Neural crest cell (in vitro differentiated cells): ENCODE results near the gene CYREN. TPM values are rescaled to one million over a fixed set of nuclear protein-coding genes. Genes with fewer than 3 reads are reported as not detected.

Source experiments
- DNase-seq: peaks from one replicate; pipeline ENCODE4 v3.0.0; 2021; ENCODE audit warnings: low read depth, mixed read lengths, low spot score
- H3K27ac Mint-ChIP-seq: one replicate; pipeline ENCODE4 v1.8.0; 2021; ENCODE audit warnings: mild to moderate bottlenecking, mixed read lengths; ENCODE audit not compliant: unreplicated experiment
- H3K27me3 Mint-ChIP-seq: 2 replicates; pipeline ENCODE4 v1.8.0; 2021; ENCODE audit warnings: low read depth, mild to moderate bottlenecking, mixed read lengths
- H3K36me3 Mint-ChIP-seq: 2 replicates; pipeline ENCODE4 v1.8.0; 2021; ENCODE audit warnings: low read depth, mild to moderate bottlenecking, mixed read lengths
- H3K4me1 Mint-ChIP-seq: 2 replicates; pipeline ENCODE4 v1.8.0; 2021; ENCODE audit warnings: mixed read lengths
- H3K4me3 Mint-ChIP-seq: one replicate; pipeline ENCODE4 v1.8.0; 2021; ENCODE audit warnings: mild to moderate bottlenecking, mixed read lengths
- H3K9me3 Mint-ChIP-seq: 2 replicates; pipeline ENCODE4 v1.8.0; 2021; ENCODE audit warnings: mixed read lengths
- CTCF ChIP-seq: fragments of 200-600 bp; sonication (generic); conservative IDR thresholded peaks from 2 replicates; pipeline ENCODE4 v1.5.0; 2021; ENCODE audit warnings: antibody characterized with exemption, mild to moderate bottlenecking
- total RNA-seq: library from RNA; stranded (reverse); gene quantifications from 2 replicates; pipeline ENCODE4 v1.2.1, GENCODE V29; 2021

CYREN gene
- total RNA-seq, 1 donor from 2014 or later: 75.5 TPM

GRCh38 chr7:135189961-135190360 is 19.5 kb upstream of the CYREN start:
- DNase-seq: no peak
- Mint-ChIP-seq H3K4me3 (no peak overlapping the region), H3K36me3 (peaks cover 3% of the 10 kb centered on the region), H3K27ac (no peak overlapping the region), H3K9me3 (no peaks in the 10 kb centered on the region), H3K27me3 (no peaks in the 10 kb centered on the region), H3K4me1 (no peaks in the 10 kb centered on the region)
- TF ChIP-seq CTCF: no peak

- no peak for DNase-seq
Observed at GRCh38 chr7:135189221-135189662, 18.7 kb upstream of the CYREN start.

GRCh38 chr7:135188298-135188984 is 17.9 kb upstream of the CYREN start:
- Mint-ChIP-seq H3K36me3 (peaks cover 12% of the 10 kb centered on the region), H3K4me3 (no peak overlapping the region)

More at GRCh38 chr7:135189221-135189662, 18.7 kb upstream of the CYREN start:
- Mint-ChIP-seq H3K36me3 (peaks cover 7% of the 10 kb centered on the region), H3K9me3 (no peaks in the 10 kb centered on the region), H3K4me1 (no peaks in the 10 kb centered on the region), H3K4me3 (no peak overlapping the region), H3K27me3 (no peaks in the 10 kb centered on the region), H3K27ac (no peak overlapping the region)
- no peak for TF ChIP-seq CTCF

GRCh38 chr7:135186841-135187253 is 16.3 kb upstream of the CYREN start:
- Mint-ChIP-seq H3K36me3 (peaks cover 26% of the 10 kb centered on the region), H3K27ac (no peak overlapping the region), H3K9me3 (peaks cover 5% of the 10 kb centered on the region), H3K4me3 (no peak overlapping the region), H3K27me3 (no peaks in the 10 kb centered on the region), H3K4me1 (no peaks in the 10 kb centered on the region)
- no peak for DNase-seq
- TF ChIP-seq CTCF: no peak

More at GRCh38 chr7:135188298-135188984, 17.9 kb upstream of the CYREN start:
- no peak for DNase-seq
- Mint-ChIP-seq H3K27ac (no peak overlapping the region), H3K27me3 (no peaks in the 10 kb centered on the region), H3K9me3 (no peaks in the 10 kb centered on the region), H3K4me1 (no peaks in the 10 kb centered on the region)
- no peak for TF ChIP-seq CTCF

GRCh38 chr7:135186261-135186540 is 15.7 kb upstream of the CYREN start:
- H3K4me1 Mint-ChIP-seq: no peaks in the 10 kb centered on the region
- H3K4me3 Mint-ChIP-seq: no peak overlapping the region
- H3K9me3 Mint-ChIP-seq: peaks cover 10% of the 10 kb centered on the region
- no peak for DNase-seq
- no peak for TF ChIP-seq CTCF
- H3K36me3 Mint-ChIP-seq: peaks cover 33% of the 10 kb centered on the region
- no peak overlapping the region for H3K27ac Mint-ChIP-seq
- H3K27me3 Mint-ChIP-seq: no peaks in the 10 kb centered on the region
